GM10266 (cell line): Measurements from ENCODE around the gene ADAMTSL2.

ENCODE experiments used
- DNase-seq: peaks from one replicate; pipeline ENCODE4 v3.0.0; 2012; ENCODE audit errors: extremely low spot score
- TF ChIP-seq, protein P1 (sequence below): IDR thresholded peaks from 2 replicates; pipeline ENCODE4 v1.5.1; 2012; ENCODE audit warnings: mild to moderate bottlenecking, low read depth; ENCODE audit not compliant: control insufficient read depth, insufficient read depth; ENCODE audit errors: missing control alignments

Gene ADAMTSL2

GRCh38 chr9:133495327-133496293, 38.9 kb upstream of the ADAMTSL2 start:
- no peak for DNase-seq
- TF ChIP-seq, protein P1, sequence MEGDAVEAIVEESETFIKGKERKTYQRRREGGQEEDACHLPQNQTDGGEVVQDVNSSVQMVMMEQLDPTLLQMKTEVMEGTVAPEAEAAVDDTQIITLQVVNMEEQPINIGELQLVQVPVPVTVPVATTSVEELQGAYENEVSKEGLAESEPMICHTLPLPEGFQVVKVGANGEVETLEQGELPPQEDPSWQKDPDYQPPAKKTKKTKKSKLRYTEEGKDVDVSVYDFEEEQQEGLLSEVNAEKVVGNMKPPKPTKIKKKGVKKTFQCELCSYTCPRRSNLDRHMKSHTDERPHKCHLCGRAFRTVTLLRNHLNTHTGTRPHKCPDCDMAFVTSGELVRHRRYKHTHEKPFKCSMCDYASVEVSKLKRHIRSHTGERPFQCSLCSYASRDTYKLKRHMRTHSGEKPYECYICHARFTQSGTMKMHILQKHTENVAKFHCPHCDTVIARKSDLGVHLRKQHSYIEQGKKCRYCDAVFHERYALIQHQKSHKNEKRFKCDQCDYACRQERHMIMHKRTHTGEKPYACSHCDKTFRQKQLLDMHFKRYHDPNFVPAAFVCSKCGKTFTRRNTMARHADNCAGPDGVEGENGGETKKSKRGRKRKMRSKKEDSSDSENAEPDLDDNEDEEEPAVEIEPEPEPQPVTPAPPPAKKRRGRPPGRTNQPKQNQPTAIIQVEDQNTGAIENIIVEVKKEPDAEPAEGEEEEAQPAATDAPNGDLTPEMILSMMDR, result no peak

DNA sequence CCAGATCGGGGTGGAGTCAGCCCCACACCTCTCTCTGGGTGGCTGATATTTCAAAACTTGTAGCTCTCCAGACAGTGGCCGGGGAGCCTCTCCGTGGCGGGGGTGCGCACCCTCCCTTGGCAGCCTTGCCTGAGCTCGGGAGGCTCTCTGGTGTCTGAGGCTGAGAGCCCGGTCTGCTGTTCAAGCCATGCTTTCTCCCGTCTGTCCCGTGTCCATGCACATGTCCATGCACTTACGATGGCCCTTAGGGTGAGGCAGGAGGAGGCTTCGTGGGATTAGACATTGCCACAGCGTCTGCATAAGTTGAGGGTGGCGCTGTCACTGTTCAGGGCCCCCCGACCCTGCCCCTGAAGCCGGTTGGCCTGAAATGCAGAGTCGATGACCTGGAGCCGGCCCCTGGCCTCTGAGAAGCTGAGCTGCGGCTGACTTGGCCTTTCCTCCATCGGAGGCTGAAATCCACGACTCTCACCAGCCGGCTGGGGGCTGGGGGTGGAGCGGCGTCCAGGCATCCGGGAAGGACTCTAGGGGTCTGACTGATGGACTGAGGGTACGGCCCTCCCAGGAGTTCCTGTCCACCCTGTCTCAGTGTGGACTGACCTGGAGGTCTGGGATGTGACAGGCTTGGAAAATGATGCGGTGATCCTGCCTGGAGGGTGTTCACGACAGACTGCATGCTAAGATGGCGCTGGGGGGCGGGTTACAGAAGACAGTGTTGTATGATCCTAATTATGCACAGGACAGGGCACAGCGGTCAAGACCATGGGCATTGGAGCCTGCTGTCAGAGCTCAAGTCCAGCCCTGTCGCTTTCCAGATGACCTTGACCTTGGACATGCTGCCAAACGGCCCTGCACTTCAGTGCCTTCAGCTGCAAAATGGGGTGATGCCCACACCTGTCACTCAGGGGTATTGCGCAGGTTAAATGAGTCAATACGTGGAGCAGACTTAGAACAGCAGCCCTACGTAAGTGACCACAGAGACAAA, 37.4 kb upstream of the ADAMTSL2 start:
- TF ChIP-seq, protein P1, result no peak
- DNase-seq, result no peak

GRCh38 chr9:133499132-133499891, 35.2 kb upstream of the ADAMTSL2 start:
- DNase-seq, result no peak
- TF ChIP-seq, protein P1, result no peak

- DNase-seq, result no peak
- TF ChIP-seq, protein P1, result no peak
These were observed 34.6 kb upstream of the ADAMTSL2 start for GRCh38 chr9:133499892-133500270.

GRCh38 chr9:133502112-133502511, 32.4 kb upstream of the ADAMTSL2 start:
- TF ChIP-seq, protein P1, result no peak
- no peak for DNase-seq

DNA sequence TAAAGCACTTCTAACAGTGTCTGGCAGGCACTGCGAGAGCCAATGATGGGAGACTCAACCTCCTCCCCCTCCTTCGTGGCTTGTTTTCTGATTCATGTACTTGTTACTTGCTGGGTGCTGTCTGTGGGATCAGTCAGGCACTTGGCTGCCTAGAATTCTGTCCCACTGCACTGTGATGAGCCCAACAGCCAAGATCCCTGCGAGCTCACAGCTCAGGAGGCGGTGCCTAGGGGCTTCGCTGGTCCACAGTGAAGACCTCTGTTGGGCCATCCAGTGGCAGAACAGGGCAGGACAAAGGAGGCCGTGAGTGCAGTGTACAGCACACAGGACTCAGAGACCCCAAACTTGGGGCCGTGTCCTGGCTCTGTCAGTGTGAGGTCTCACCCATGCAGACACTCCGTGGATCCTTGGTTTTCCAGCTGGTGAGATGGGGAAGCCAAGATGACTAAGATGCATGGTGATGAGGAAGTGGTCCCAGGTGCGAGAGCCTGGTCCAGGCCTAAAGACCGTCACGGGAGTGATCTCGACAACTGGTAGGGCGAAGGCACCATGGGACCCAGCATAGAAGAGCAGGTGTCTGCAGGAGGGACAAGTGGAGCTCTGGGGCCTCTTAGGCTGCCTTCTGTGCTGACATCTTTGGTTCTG, 29.2 kb upstream of the ADAMTSL2 start:
- no peak for DNase-seq
- TF ChIP-seq, protein P1, result no peak
